ENCODE data around the gene MBIP.
"Not testable (repeated sequence)": the region's sequence is repeated elsewhere in the genome, so short reads cannot be mapped to it uniquely, and the experiment has no call there.

MBIP gene

GRCh38 chr14:36356862-36357261, 36.4 kb upstream of the MBIP start:
- Histone ChIP-seq H3K4me3 (ENCODE audit: insufficient read length, low read depth) (no peak overlapping the region), H3K9ac (ENCODE audit: insufficient read length, low read depth) (no peak overlapping the region), H3K27me3 (ENCODE audit: insufficient read depth, insufficient read length) (no peaks in the 10 kb centered on the region), H3K4me1 (ENCODE audit: insufficient read depth, insufficient read length) (no peaks in the 10 kb centered on the region), H3K36me3 (ENCODE audit: insufficient read depth, insufficient read length, low read length) (no peaks in the 10 kb centered on the region), H3K9me3 (ENCODE audit: insufficient read depth, low read length) (no peaks in the 10 kb centered on the region)
- TF ChIP-seq SUZ12 (IDR thresholded peaks at IDR 0.05; ENCODE audit: extremely low read depth, insufficient read depth, insufficient read length) = no peak
- TF ChIP-seq YY1 (IDR thresholded peaks at IDR 0.05; ENCODE audit: insufficient read depth, insufficient read length) = no peak
- no peak for TF ChIP-seq ZNF274 (IDR thresholded peaks at IDR 0.05; ENCODE audit: low read depth, low read length)
- no peak for DNase-seq (ENCODE audit: low read depth, low spot score)

- H3K36me3 ChIP-seq (ENCODE audit: insufficient read depth, insufficient read length, low read length) = no peaks in the 10 kb centered on the region
- no peak overlapping the region for H3K9ac ChIP-seq (ENCODE audit: insufficient read length, low read depth)
- no peak for TF ChIP-seq YY1 (IDR thresholded peaks at IDR 0.05; ENCODE audit: insufficient read depth, insufficient read length)
- no peak for TF ChIP-seq SUZ12 (IDR thresholded peaks at IDR 0.05; ENCODE audit: extremely low read depth, insufficient read depth, insufficient read length)
- no peak for TF ChIP-seq ZNF274 (IDR thresholded peaks at IDR 0.05; ENCODE audit: low read depth, low read length)
- no peaks in the 10 kb centered on the region for H3K27me3 ChIP-seq (ENCODE audit: insufficient read depth, insufficient read length)
- no peak overlapping the region for H3K4me3 ChIP-seq (ENCODE audit: insufficient read length, low read depth)
- H3K9me3 ChIP-seq (ENCODE audit: insufficient read depth, low read length) = no peaks in the 10 kb centered on the region
- H3K4me1 ChIP-seq (ENCODE audit: insufficient read depth, insufficient read length) = no peaks in the 10 kb centered on the region
- DNase-seq (ENCODE audit: low read depth, low spot score) = no peak
These were observed 25.6 kb upstream of the MBIP start for GRCh38 chr14:36346052-36346451.

- H3K4me3 ChIP-seq (ENCODE audit: insufficient read length, low read depth) = no peak overlapping the region
- H3K36me3 ChIP-seq (ENCODE audit: insufficient read depth, insufficient read length, low read length) = no peaks in the 10 kb centered on the region
- no peaks in the 10 kb centered on the region for H3K27me3 ChIP-seq (ENCODE audit: insufficient read depth, insufficient read length)
- TF ChIP-seq YY1 (IDR thresholded peaks at IDR 0.05; ENCODE audit: insufficient read depth, insufficient read length) (no peak), SUZ12 (IDR thresholded peaks at IDR 0.05; ENCODE audit: extremely low read depth, insufficient read depth, insufficient read length) (no peak), ZNF274 (IDR thresholded peaks at IDR 0.05; ENCODE audit: low read depth, low read length) (no peak)
- no peak for DNase-seq (ENCODE audit: low read depth, low spot score)
- no peaks in the 10 kb centered on the region for H3K4me1 ChIP-seq (ENCODE audit: insufficient read depth, insufficient read length)
- H3K9ac ChIP-seq (ENCODE audit: insufficient read length, low read depth) = no peak overlapping the region
- no peaks in the 10 kb centered on the region for H3K9me3 ChIP-seq (ENCODE audit: insufficient read depth, low read length)
These were observed 23.8 kb upstream of the MBIP start for GRCh38 chr14:36344211-36344610.

- H3K4me1 ChIP-seq (ENCODE audit: insufficient read depth, insufficient read length); H3K4me3 ChIP-seq (ENCODE audit: insufficient read length, low read depth); H3K27me3 ChIP-seq (ENCODE audit: insufficient read depth, insufficient read length); H3K9ac ChIP-seq (ENCODE audit: insufficient read length, low read depth); DNase-seq (ENCODE audit: low read depth, low spot score); H3K36me3 ChIP-seq (ENCODE audit: insufficient read depth, insufficient read length, low read length); H3K9me3 ChIP-seq (ENCODE audit: insufficient read depth, low read length): not testable (repeated sequence)
These were observed 21.4 kb upstream of the MBIP start for GRCh38 chr14:36341811-36342210.

- TF ChIP-seq SUZ12 (IDR thresholded peaks at IDR 0.05; ENCODE audit: extremely low read depth, insufficient read depth, insufficient read length) (no peak), YY1 (IDR thresholded peaks at IDR 0.05; ENCODE audit: insufficient read depth, insufficient read length) (no peak), ZNF274 (IDR thresholded peaks at IDR 0.05; ENCODE audit: low read depth, low read length) (no peak)
- H3K27me3 ChIP-seq (ENCODE audit: insufficient read depth, insufficient read length) = no peaks in the 10 kb centered on the region
- no peak overlapping the region for H3K9ac ChIP-seq (ENCODE audit: insufficient read length, low read depth)
- H3K9me3 ChIP-seq (ENCODE audit: insufficient read depth, low read length) = no peaks in the 10 kb centered on the region
- H3K4me1 ChIP-seq (ENCODE audit: insufficient read depth, insufficient read length) = no peaks in the 10 kb centered on the region
- no peak overlapping the region for H3K4me3 ChIP-seq (ENCODE audit: insufficient read length, low read depth)
- no peak for DNase-seq (ENCODE audit: low read depth, low spot score)
- H3K36me3 ChIP-seq (ENCODE audit: insufficient read depth, insufficient read length, low read length) = no peaks in the 10 kb centered on the region
These were observed 19.9 kb upstream of the MBIP start for GRCh38 chr14:36340276-36340890.

GRCh38 chr14:36339816-36340215, 19.4 kb upstream of the MBIP start:
- TF ChIP-seq YY1 (IDR thresholded peaks at IDR 0.05; ENCODE audit: insufficient read depth, insufficient read length) (no peak), SUZ12 (IDR thresholded peaks at IDR 0.05; ENCODE audit: extremely low read depth, insufficient read depth, insufficient read length) (no peak), ZNF274 (IDR thresholded peaks at IDR 0.05; ENCODE audit: low read depth, low read length) (no peak)
- no peaks in the 10 kb centered on the region for H3K36me3 ChIP-seq (ENCODE audit: insufficient read depth, insufficient read length, low read length)
- no peak overlapping the region for H3K4me3 ChIP-seq (ENCODE audit: insufficient read length, low read depth)
- H3K27me3 ChIP-seq (ENCODE audit: insufficient read depth, insufficient read length) = no peaks in the 10 kb centered on the region
- H3K9me3 ChIP-seq (ENCODE audit: insufficient read depth, low read length) = no peaks in the 10 kb centered on the region
- H3K9ac ChIP-seq (ENCODE audit: insufficient read length, low read depth) = no peak overlapping the region
- no peaks in the 10 kb centered on the region for H3K4me1 ChIP-seq (ENCODE audit: insufficient read depth, insufficient read length)
- no peak for DNase-seq (ENCODE audit: low read depth, low spot score)

GRCh38 chr14:36333119-36333518, 12.7 kb upstream of the MBIP start:
- no peak for TF ChIP-seq ZNF274 (IDR thresholded peaks at IDR 0.05; ENCODE audit: low read depth, low read length)
- no peak for TF ChIP-seq YY1 (IDR thresholded peaks at IDR 0.05; ENCODE audit: insufficient read depth, insufficient read length)
- no peak for TF ChIP-seq SUZ12 (IDR thresholded peaks at IDR 0.05; ENCODE audit: extremely low read depth, insufficient read depth, insufficient read length)
- Histone ChIP-seq H3K4me3 (ENCODE audit: insufficient read length, low read depth) (no peak overlapping the region), H3K9ac (ENCODE audit: insufficient read length, low read depth) (no peak overlapping the region), H3K9me3 (ENCODE audit: insufficient read depth, low read length) (no peaks in the 10 kb centered on the region), H3K36me3 (ENCODE audit: insufficient read depth, insufficient read length, low read length) (no peaks in the 10 kb centered on the region), H3K4me1 (ENCODE audit: insufficient read depth, insufficient read length) (no peaks in the 10 kb centered on the region), H3K27me3 (ENCODE audit: insufficient read depth, insufficient read length) (no peaks in the 10 kb centered on the region)
- no peak for DNase-seq (ENCODE audit: low read depth, low spot score)

GRCh38 chr14:36327573-36327972, 7.1 kb upstream of the MBIP start:
- DNase-seq (ENCODE audit: low read depth, low spot score); H3K27me3 ChIP-seq (ENCODE audit: insufficient read depth, insufficient read length); H3K4me1 ChIP-seq (ENCODE audit: insufficient read depth, insufficient read length); H3K36me3 ChIP-seq (ENCODE audit: insufficient read depth, insufficient read length, low read length); H3K4me3 ChIP-seq (ENCODE audit: insufficient read length, low read depth); H3K9ac ChIP-seq (ENCODE audit: insufficient read length, low read depth); H3K9me3 ChIP-seq (ENCODE audit: insufficient read depth, low read length): not testable (repeated sequence)

Data from NT2/D1 (cell line).